GM19468 (cell line): ENCODE measurements around the gene TWNK.

Experiments
- ATAC-seq: cut with Tn5 transposase; IDR thresholded peaks from one replicate; pipeline ENCODE4 v1.9.1; 2021; ENCODE audit warnings: mild to moderate bottlenecking, moderate library complexity, moderate number of reproducible peaks; ENCODE audit not compliant: unreplicated experiment; ENCODE audit errors: extremely low read depth

Gene TWNK

GRCh38 chr10:100993986-100994708 lies 6.8 kb downstream of the TWNK start:
- ATAC-seq = no peak

- ATAC-seq = no peak
Measured at GRCh38 chr10:100995181-100995580, 7.8 kb downstream of the TWNK start.

GRCh38 chr10:100996678-100997359 lies 9.5 kb downstream of the TWNK start:
- ATAC-seq = no peak

GRCh38 chr10:100997360-100998182 lies 10.2 kb downstream of the TWNK start:
- ATAC-seq = no peak

- ATAC-seq = no peak
Measured at GRCh38 chr10:100998183-100998990, 11.0 kb downstream of the TWNK start.

GRCh38 chr10:100998991-100999741 lies 11.8 kb downstream of the TWNK start:
- no peak for ATAC-seq

- no peak for ATAC-seq
Measured at GRCh38 chr10:100999742-101000126, 12.4 kb downstream of the TWNK start, which contains the start of gene LZTS2. TSS of gene LZTS2 (plus strand) at chr10:100999808. CDS start at chr10:101002539, 2,731 bp downstream.

GRCh38 chr10:101000127-101000914 lies 13.0 kb downstream of the TWNK start:
- no peak for ATAC-seq

- no peak for ATAC-seq
Measured at GRCh38 chr10:101000915-101001658, 13.7 kb downstream of the TWNK start.

- no peak for ATAC-seq
Measured at GRCh38 chr10:101001659-101002035, 14.3 kb downstream of the TWNK start.

GRCh38 chr10:101002456-101002855 lies 15.1 kb downstream of the TWNK start:
- ATAC-seq = no peak

GRCh38 chr10:101003639-101004206 lies 16.4 kb downstream of the TWNK start:
- ATAC-seq = no peak

GRCh38 chr10:101005361-101005760 lies 18.0 kb downstream of the TWNK start:
- no peak for ATAC-seq

- ATAC-seq = no peak
Measured at GRCh38 chr10:101005869-101006567, 18.7 kb downstream of the TWNK start.

GRCh38 chr10:101006593-101007098 lies 19.3 kb downstream of the TWNK start:
- no peak for ATAC-seq

- ATAC-seq = no peak
Measured at GRCh38 chr10:101007099-101007711, 19.9 kb downstream of the TWNK start.
